Esophagus squamous epithelium (tissue), 5 donors: Measurements from ENCODE around the gene TNS1. TPM values are rescaled to one million over a fixed set of nuclear protein-coding genes. Genes with fewer than 3 reads are reported as not detected.
"Not testable (repeated sequence)": the region's sequence is repeated elsewhere in the genome, so short reads cannot be mapped to it uniquely, and the experiment has no call there.

ENCODE experiments used
- DNase-seq: peaks from one replicate; lab custom pipeline; 2025; lab: John Stamatoyannopoulos, UW
- H3K27ac ChIP-seq, 4 donors: fragments of 200-600 bp; sonication (generic); one replicate each; pipeline ENCODE4 v1.5.1; 2016 to 2019; ENCODE audit warnings: mild to moderate bottlenecking in 1 of 4
- H3K27me3 ChIP-seq, 4 donors: fragments of 200-600 bp; sonication (generic); 1 replicate in 3 of 4; 2 replicates in 1 of 4; pipeline versions ENCODE4 v1.5.1 to v1.6.0; 2017 to 2021; ENCODE audit warnings: antibody characterized with exemption in 1 of 4
- H3K36me3 ChIP-seq, 3 donors: fragments of 200-600 bp; sonication (generic); one replicate each; pipeline ENCODE4 v1.5.1; 2016 to 2019
- H3K4me1 ChIP-seq, 3 donors: fragments of 200-600 bp; sonication (generic); one replicate each; pipeline ENCODE4 v1.5.1; 2017 to 2019
- H3K4me3 ChIP-seq, 4 donors: fragments of 200-600 bp; sonication (generic); 1 replicate in 3 of 4; 2 replicates in 1 of 4; pipeline ENCODE4 v1.5.1; 2016 to 2019; ENCODE audit warnings: mild to moderate bottlenecking in 2 of 4, moderate library complexity in 1 of 4
- H3K9me3 ChIP-seq, 3 donors: fragments of 200-600 bp; sonication (generic); one replicate each; pipeline ENCODE4 v1.5.1; 2016 to 2019
- CTCF ChIP-seq, 6 experiments: fragments of 450-650 bp in 4 of 6; fragments of 200-600 bp in 2 of 6; sonication (generic) in 2 of 6; IDR thresholded peaks; one replicate each; pipeline ENCODE4 v1.5.1; 2016 to 2019; ENCODE audit warnings: antibody characterized with exemption in 6 of 6, mild to moderate bottlenecking in 4 of 6, moderate library complexity in 4 of 6
- POLR2A ChIP-seq, 4 donors: fragments of 450-650 bp; IDR thresholded peaks; one replicate each; pipeline ENCODE4 v1.6.1; 2017; ENCODE audit warnings: antibody characterized with exemption in 4 of 4, mild to moderate bottlenecking in 4 of 4, moderate library complexity in 3 of 4
- WGBS, 2 donors: methylation state at CpG; one replicate each; pipeline ENCODE4 v1.1.5; 2018; 5-methylcytosine and 5-hydroxymethylcytosine counted together
- intact Hi-C: fragments of 100-400 bp; cut with DNase I; formaldehyde crosslinking; loops from one replicate; pipeline ENCODE4 v1.15.0; 2022
- total RNA-seq, 4 donors: library from RNA; depleted of rRNA; stranded (reverse); fragments of >200 nt; gene quantifications; one replicate each; pipeline ENCODE4 v1.1.0, GENCODE V29; 2016
- donor health status: DM: yes; HTN: yes; CAD: no.

Gene TNS1
- total RNA-seq, 4 donors from 2014 or later = 34.7 to 201 (median 59.2) TPM

GRCh38 chr2:217810260-217810659 lies 192.5 kb downstream of the TNS1 start:
- no peak for DNase-seq
- intact Hi-C loops = no loop called here
- peaks cover 0 to 39% (median 14%) of the 10 kb centered on the region in 3 donors for H3K4me1 ChIP-seq

GRCh38 chr2:217809736-217810135 lies 193.1 kb downstream of the TNS1 start:
- intact Hi-C loops = no loop called here
- WGBS, 2 donors = 80 to 84% methylated on average over 7 of the region's 7 CpGs
- Histone ChIP-seq H3K27ac (no peak overlapping the region), H3K27me3 (no peaks in the 10 kb centered on the region), H3K4me3 (no peak overlapping the region), H3K36me3 (peaks cover 26 to 88% (median 54%) of the 10 kb centered on the region in 3 donors), H3K9me3 (no peaks in the 10 kb centered on the region), H3K4me1 (peaks cover 0 to 43% (median 18%) of the 10 kb centered on the region in 3 donors)
- DNase-seq = no peak
- TF ChIP-seq CTCF (IDR thresholded peaks at IDR 0.05) (no peak), POLR2A (IDR thresholded peaks at IDR 0.05) (no peak)

More at GRCh38 chr2:217810260-217810659, 192.5 kb downstream of the TNS1 start:
- peaks cover 27 to 90% (median 55%) of the 10 kb centered on the region in 3 donors for H3K36me3 ChIP-seq
- no peak overlapping the region for H3K4me3 ChIP-seq
- TF ChIP-seq POLR2A (IDR thresholded peaks at IDR 0.05) (no peak), CTCF (IDR thresholded peaks at IDR 0.05) (no peak)
- no peak overlapping the region for H3K27ac ChIP-seq
- no peaks in the 10 kb centered on the region for H3K9me3 ChIP-seq
- 82 to 89% methylated on average over 7 of the region's 7 CpGs for WGBS, 2 donors
- no peaks in the 10 kb centered on the region for H3K27me3 ChIP-seq

- intact Hi-C loops, H3K9me3 ChIP-seq, DNase-seq, H3K4me3 ChIP-seq, H3K27me3 ChIP-seq, H3K27ac ChIP-seq: not testable (repeated sequence)
- 77 to 78% methylated on average over 3 of the region's 3 CpGs for WGBS, 2 donors
- Histone ChIP-seq H3K4me1 (peaks cover 0 to 50% (median 18%) of the 10 kb centered on the region in 3 donors), H3K36me3 (peaks cover 20 to 88% (median 46%) of the 10 kb centered on the region in 3 donors)
Measured at GRCh38 chr2:217808967-217809366, 193.8 kb downstream of the TNS1 start.

DNA sequence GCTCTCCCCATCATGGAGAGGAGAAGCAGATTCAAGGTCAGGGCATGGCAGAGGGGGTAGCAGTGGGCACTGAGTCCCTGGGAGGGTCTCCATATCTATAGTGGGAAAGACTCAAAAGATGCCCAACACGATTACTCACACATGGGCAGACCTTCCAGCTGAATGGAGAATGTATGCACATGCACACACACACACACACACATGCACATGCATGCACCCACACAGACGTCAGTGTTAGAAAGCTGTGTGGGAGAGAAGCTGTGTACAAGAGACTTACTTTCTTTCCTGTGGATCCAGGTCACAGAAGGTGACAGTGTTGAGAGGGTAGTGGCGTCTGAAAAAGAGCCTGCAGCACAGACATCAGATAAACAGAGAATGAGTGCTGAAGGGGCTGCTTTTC lies 194.5 kb downstream of the TNS1 start:
- intact Hi-C loops = no loop called here
- peaks cover 15 to 88% (median 42%) of the 10 kb centered on the region in 3 donors for H3K36me3 ChIP-seq
- 67 to 76% methylated on average over 3 of the region's 3 CpGs for WGBS, 2 donors
- no peak overlapping the region for H3K4me3 ChIP-seq
- H3K27ac ChIP-seq = peak overlapping the region in 2 of 4 donors; percentile 44 to 64
- DNase-seq = no peak
- peaks cover 0 to 52% (median 18%) of the 10 kb centered on the region in 3 donors for H3K4me1 ChIP-seq
- H3K27me3 ChIP-seq = no peaks in the 10 kb centered on the region
- TF ChIP-seq CTCF (IDR thresholded peaks at IDR 0.05) = no peak
- no peak for TF ChIP-seq POLR2A (IDR thresholded peaks at IDR 0.05)
- H3K9me3 ChIP-seq = no peaks in the 10 kb centered on the region

DNA sequence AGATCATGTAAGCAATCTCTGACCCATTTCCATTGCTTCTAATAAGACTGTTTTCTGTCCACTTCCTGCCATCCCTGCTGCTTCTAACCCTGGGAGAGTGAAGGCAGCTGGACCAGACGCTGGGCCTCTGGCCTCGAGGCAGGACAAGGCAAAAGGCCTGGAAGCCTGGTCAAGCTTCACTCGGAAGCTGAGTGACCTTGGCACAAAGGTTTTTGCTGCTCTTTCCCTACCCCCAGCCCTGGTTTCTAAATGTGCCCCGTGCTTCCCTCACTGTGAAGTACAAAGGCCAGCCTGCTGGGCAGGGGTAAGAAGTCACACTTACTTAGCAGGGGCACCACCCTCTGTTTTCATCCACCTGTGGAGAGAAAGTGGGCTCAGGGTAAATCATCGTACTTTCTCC lies 195.0 kb downstream of the TNS1 start:
- Histone ChIP-seq H3K4me3 (no peak overlapping the region), H3K27me3 (no peaks in the 10 kb centered on the region), H3K4me1 (peaks cover 0 to 56% (median 18%) of the 10 kb centered on the region in 3 donors), H3K27ac (peak overlapping the region in 3 of 4 donors; percentile 25 to 64 (median 44)), H3K9me3 (no peaks in the 10 kb centered on the region), H3K36me3 (peaks cover 10 to 88% (median 40%) of the 10 kb centered on the region in 3 donors)
- TF ChIP-seq CTCF (IDR thresholded peaks at IDR 0.05) = no peak
- no peak for TF ChIP-seq POLR2A (IDR thresholded peaks at IDR 0.05)
- DNase-seq = no peak
- intact Hi-C loops = no loop called here
- WGBS, 2 donors = 61% methylated on average over 5 of the region's 5 CpGs; no CpG with 5 or more reads in 1 of the 2 donors
